Aorta (tissue), 5 donors: ENCODE measurements around the gene ADAP1. TPM values are rescaled to one million over a fixed set of nuclear protein-coding genes. Genes with fewer than 3 reads are reported as not detected.

Experiments used
- ATAC-seq: fragments of 200-7000 bp; cut with Tn5 transposase; one replicate; pipeline ENCODE4 v1.9.1; 2022; ENCODE audit warnings: moderate library complexity; ENCODE audit not compliant: low FRiP score
- DNase-seq, 2 donors: peaks; one replicate each; pipeline ENCODE4 v3.0.0-alpha.2; 2020
- H3K27ac ChIP-seq, 2 donors: one replicate each; pipeline ENCODE4 v1.5.1; 2013; ENCODE audit warnings: low read length in 2 of 2, mild to moderate bottlenecking in 2 of 2, moderate library complexity in 2 of 2, control low read depth in 1 of 2, inconsistent platforms in 1 of 2, low read depth in 1 of 2
- H3K27me3 ChIP-seq, 2 donors: one replicate each; pipeline ENCODE4 v1.6.1; 2013; ENCODE audit warnings: control low read depth in 1 of 2, low read length in 1 of 2, mild to moderate bottlenecking in 1 of 2, moderate library complexity in 1 of 2; ENCODE audit not compliant: insufficient read depth in 2 of 2, control insufficient read depth in 1 of 2
- H3K36me3 ChIP-seq, 2 donors: one replicate each; pipeline ENCODE4 v1.6.1; 2013; ENCODE audit warnings: control low read depth in 1 of 2, low read length in 1 of 2, mild to moderate bottlenecking in 1 of 2; ENCODE audit not compliant: insufficient read depth in 2 of 2, control insufficient read depth in 1 of 2
- H3K4me1 ChIP-seq, 2 donors: one replicate each; pipeline ENCODE4 v1.6.1; 2013; ENCODE audit warnings: low read length in 2 of 2, control low read depth in 1 of 2, mild to moderate bottlenecking in 1 of 2, moderate library complexity in 1 of 2; ENCODE audit not compliant: insufficient read depth in 2 of 2, control insufficient read depth in 1 of 2
- H3K4me3 ChIP-seq, 2 donors: one replicate each; pipeline ENCODE4 v1.5.1; 2013; ENCODE audit warnings: low read length in 2 of 2, control low read depth in 1 of 2, mild to moderate bottlenecking in 1 of 2
- H3K9me3 ChIP-seq: one replicate; pipeline ENCODE4 v1.6.1; 2013; ENCODE audit warnings: mild to moderate bottlenecking, low read length; ENCODE audit not compliant: control insufficient read depth
- WGBS, 2 donors: extraction: QIAGEN DNeasy Blood & Tissue Kit; methylation state at CpG; one replicate each; pipeline ENCODE4 v1.1.7; 2013; 5-methylcytosine and 5-hydroxymethylcytosine counted together
- intact Hi-C, 2 donors: fragments of 100-400 bp; cut with DNase I; formaldehyde crosslinking; loops; one replicate each; pipeline versions ENCODE4 v1.14.2 to v1.15.0; 2022
- polyA plus RNA-seq, 2 donors: library from polyadenylated mRNA; stranded (reverse); fragments of 200-250 nt; gene quantifications; one replicate each; pipeline ENCODE4 v1.2.3, GENCODE V29; 2013
- total RNA-seq, 2 donors: library from RNA; stranded (reverse); fragmentation: NEBNext Ultra II Directional; extraction: Animal tissue kit (Norgen Biotek cat#: 25700); gene quantifications; one replicate each; pipeline ENCODE4 v1.2.1, GENCODE V29; 2021
- donor health status: healthy with polysubstance abuse.
- donor health status: Bipolar disorder and iron deficiency.
- donor health status: DM: no; HTN: no; CAD: no.
- donor health status: DM: no; HTN: no; CAD: no.
- donor health status: DM: yes; HTN: yes; CAD: no.

Gene ADAP1
- total and polyA plus RNA-seq, 4 donors, result 4.3 to 16.9 (median 11.4) TPM

DNA sequence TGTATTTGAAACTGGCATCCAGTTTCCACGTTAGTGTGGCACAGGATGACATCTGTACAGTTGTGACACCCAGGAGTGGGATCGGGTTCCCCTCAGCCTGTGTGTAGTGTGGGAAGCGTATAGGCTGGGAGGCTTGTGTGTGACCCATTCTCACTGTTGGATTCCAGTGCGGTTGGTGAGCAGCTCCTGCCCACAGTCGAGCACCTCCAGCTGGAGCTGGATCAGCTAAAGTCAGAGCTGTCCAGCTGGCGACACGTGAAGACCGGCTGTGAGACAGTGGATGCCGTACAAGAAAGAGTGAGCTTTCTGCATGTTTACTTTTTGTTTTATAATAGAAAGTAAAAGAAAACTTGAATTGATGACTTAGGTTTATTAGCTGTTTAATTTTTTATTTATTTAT lies 96.8 kb downstream of the ADAP1 start:
- Histone ChIP-seq H3K4me3 (no peak overlapping the region), H3K36me3 (peaks cover 0 to 26% of the 10 kb centered on the region in 2 donors), H3K9me3 (no peaks in the 10 kb centered on the region), H3K27me3 (no peaks in the 10 kb centered on the region), H3K4me1 (no peaks in the 10 kb centered on the region), H3K27ac (no peak overlapping the region)
- DNase-seq (no peak), ATAC-seq (no peak)
- 66 to 78% methylated on average over 9 of the region's 9 CpGs for WGBS, 2 donors
- intact Hi-C loops, result no loop called here

DNA sequence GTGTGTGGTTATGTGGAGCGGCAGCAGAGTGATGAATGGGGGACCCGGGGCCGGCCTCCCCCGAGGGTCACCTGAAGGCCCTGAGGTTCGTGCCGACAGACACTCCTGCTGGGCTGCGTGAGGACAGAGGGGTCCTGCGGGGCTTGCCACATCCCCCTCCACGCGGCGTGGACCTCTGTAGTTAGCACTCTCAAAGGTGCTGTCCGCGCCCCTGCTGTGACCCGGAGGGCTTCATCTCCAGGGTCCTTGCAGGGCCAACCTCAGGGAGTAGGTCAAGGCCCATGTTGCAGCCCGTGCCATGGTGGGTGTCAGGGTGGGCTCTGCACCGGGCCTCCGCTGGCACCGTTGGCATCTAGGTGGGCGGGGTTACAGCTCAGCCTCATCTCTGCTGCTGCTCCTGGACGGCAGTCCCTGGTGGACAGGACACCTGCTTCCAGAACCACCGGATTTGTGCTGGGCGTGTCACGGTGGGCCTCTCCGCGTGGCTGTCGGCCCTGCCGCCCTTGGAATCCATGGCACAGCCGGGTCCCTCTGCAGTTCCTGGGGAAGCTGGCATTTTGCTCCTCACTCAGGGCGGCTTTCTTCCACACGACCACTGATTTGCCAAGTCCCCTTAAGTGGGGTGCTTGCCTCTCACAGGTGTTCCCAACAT lies 97.9 kb downstream of the ADAP1 start:
- Histone ChIP-seq H3K4me1 (no peaks in the 10 kb centered on the region), H3K9me3 (no peaks in the 10 kb centered on the region), H3K36me3 (peaks cover 0 to 26% of the 10 kb centered on the region in 2 donors), H3K4me3 (no peak overlapping the region), H3K27ac (no peak overlapping the region), H3K27me3 (no peaks in the 10 kb centered on the region)
- peak in 1 of 2 donors; percentile 34 for DNase-seq
- 85 to 86% methylated on average over 30 of the region's 30 CpGs for WGBS, 2 donors
- intact Hi-C loops, result no loop called here
- ATAC-seq, result no peak

DNA sequence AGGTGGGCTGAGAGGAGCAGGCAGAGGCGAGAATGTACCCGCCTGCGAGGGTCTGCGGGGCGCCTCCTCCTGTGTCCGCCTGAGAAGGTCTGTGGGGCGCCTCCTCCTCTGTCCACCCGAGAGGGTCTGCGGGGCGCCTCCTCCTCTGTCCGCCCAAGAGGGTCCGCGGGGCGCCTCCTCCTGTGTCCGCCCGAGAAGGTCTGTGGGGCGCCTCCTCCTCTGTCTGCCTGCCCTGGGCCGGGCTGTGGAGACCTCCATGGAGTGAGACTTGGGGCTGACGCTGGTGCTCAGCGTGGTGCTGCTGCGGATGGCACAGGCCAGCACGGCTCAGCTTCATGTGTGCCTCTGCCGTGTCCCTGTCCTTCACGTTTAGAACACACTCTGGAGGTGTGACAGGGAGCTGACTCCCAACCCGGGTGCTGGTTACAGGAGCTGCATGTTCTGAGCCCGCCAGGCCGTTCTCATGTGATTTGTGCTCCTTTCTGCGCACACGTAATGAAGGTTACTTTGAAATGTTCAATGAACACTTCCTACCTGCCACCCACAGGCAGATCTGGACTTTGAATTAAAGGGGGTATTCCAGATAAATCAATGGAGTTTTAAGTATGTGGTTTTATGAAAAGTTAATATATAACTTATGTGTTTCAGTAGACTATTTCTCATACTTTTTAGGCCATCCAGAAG lies 98.7 kb downstream of the ADAP1 start:
- no peak overlapping the region for H3K4me3 ChIP-seq
- DNase-seq (peak in 1 of 2 donors; percentile 26), ATAC-seq (peak; percentile 34)
- H3K27me3 ChIP-seq, result no peaks in the 10 kb centered on the region
- 90 to 94% methylated on average over 24 to 29 of the region's 29 CpGs for WGBS, 2 donors
- intact Hi-C loops, result no loop called here
- H3K27ac ChIP-seq, result no peak overlapping the region
- H3K36me3 ChIP-seq, result peaks cover 0 to 21% of the 10 kb centered on the region in 2 donors
- H3K4me1 ChIP-seq, result no peaks in the 10 kb centered on the region
- no peaks in the 10 kb centered on the region for H3K9me3 ChIP-seq

- no peak overlapping the region for H3K4me3 ChIP-seq
- DNase-seq (no peak), ATAC-seq (no peak)
- WGBS, 2 donors, result 91 to 94% methylated on average over 32 of the region's 32 CpGs
- intact Hi-C loops, result no loop called here
- H3K9me3 ChIP-seq, result no peaks in the 10 kb centered on the region
- no peaks in the 10 kb centered on the region for H3K4me1 ChIP-seq
- H3K27me3 ChIP-seq, result no peaks in the 10 kb centered on the region
- peaks cover 0 to 20% of the 10 kb centered on the region in 2 donors for H3K36me3 ChIP-seq
- H3K27ac ChIP-seq, result no peak overlapping the region
Measured at GRCh38 chr7:854118-854775, 100.2 kb downstream of the ADAP1 start.

DNA sequence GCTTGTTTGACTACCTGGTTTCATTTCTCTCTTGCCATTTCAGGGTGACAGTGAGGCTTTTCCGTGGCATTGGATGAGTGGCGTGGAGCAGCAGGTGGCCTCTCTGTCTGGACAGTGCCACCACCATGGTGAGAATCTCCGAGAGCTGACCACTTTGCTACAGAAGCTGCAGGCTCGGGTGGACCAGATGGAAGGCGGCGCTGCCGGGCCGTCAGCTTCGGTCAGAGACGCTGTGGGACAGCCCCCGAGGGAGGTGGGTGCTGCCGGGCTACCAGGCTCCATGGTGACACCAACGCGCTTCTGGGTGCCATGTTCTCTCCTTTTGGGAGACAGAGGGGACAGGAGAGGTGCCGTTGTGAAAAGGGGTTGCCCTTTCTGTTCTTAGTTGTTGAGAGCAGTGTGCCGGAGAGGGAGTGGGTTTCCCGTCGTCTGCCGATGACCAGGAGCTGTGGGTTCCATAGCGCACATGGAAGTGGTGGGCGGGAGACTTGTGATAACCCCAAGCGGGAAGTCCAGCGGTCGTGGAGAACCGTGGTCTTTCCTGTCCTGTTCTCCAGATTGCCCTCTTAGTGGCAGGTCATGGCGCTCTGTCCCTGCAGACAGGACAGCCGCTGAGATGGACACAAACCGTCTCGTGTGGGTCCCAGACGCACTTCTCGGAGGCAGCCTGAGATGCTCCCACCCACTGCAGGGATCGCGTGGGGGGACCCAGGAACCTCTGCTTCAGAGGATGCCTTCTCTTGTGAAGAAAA lies 100.9 kb downstream of the ADAP1 start:
- no peaks in the 10 kb centered on the region for H3K9me3 ChIP-seq
- ATAC-seq (no peak), DNase-seq (no peak)
- no peaks in the 10 kb centered on the region for H3K4me1 ChIP-seq
- no peaks in the 10 kb centered on the region for H3K27me3 ChIP-seq
- intact Hi-C loops, result no loop called here
- peaks cover 0 to 20% of the 10 kb centered on the region in 2 donors for H3K36me3 ChIP-seq
- H3K4me3 ChIP-seq, result no peak overlapping the region
- no peak overlapping the region for H3K27ac ChIP-seq
- WGBS, 2 donors, result 87 to 88% methylated on average over 33 of the region's 33 CpGs

- DNase-seq (no peak), ATAC-seq (no peak)
- Histone ChIP-seq H3K9me3 (no peaks in the 10 kb centered on the region), H3K27ac (no peak overlapping the region), H3K4me1 (no peaks in the 10 kb centered on the region), H3K27me3 (no peaks in the 10 kb centered on the region), H3K4me3 (no peak overlapping the region), H3K36me3 (peaks cover 0 to 18% of the 10 kb centered on the region in 2 donors)
- intact Hi-C loops, result no loop called here
- 83 to 86% methylated on average over 14 of the region's 14 CpGs for WGBS, 2 donors
Measured at GRCh38 chr7:851204-851603, 103.3 kb downstream of the ADAP1 start.

DNA sequence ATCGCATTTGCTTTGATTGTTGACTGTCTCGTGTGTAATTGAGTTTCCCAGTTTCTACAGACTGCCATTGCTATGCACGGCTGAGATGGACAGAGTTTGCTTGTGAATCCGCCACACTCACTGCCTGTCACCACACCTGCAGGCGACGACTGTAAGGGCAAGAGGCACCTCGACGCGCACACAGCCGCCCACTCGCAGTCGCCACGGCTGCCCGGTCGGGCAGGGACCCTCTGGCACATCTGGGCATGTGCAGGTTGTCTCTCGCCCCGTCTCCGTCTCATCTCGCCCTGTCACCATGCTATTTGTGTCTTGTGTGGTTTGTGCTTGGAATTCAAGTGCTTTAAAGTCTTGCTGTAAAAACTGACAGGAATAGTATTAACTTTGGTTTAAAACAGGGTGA lies 104.7 kb downstream of the ADAP1 start:
- H3K4me3 ChIP-seq, result no peak overlapping the region
- intact Hi-C loops, result no loop called here
- WGBS, 2 donors, result 92% methylated on average over 19 of the region's 19 CpGs
- H3K27me3 ChIP-seq, result no peaks in the 10 kb centered on the region
- no peaks in the 10 kb centered on the region for H3K4me1 ChIP-seq
- no peak for ATAC-seq
- peaks cover 0 to 19% of the 10 kb centered on the region in 2 donors for H3K36me3 ChIP-seq
- no peak overlapping the region for H3K27ac ChIP-seq
- no peaks in the 10 kb centered on the region for H3K9me3 ChIP-seq
- no peak for DNase-seq

- H3K27ac ChIP-seq, result no peak overlapping the region
- H3K4me1 ChIP-seq, result no peaks in the 10 kb centered on the region
- intact Hi-C loops, result no loop called here
- WGBS, 2 donors, result 89 to 92% methylated on average over 14 of the region's 14 CpGs
- H3K27me3 ChIP-seq, result no peaks in the 10 kb centered on the region
- ATAC-seq, result no peak
- no peak overlapping the region for H3K4me3 ChIP-seq
- H3K9me3 ChIP-seq, result no peaks in the 10 kb centered on the region
- H3K36me3 ChIP-seq, result peaks cover 0 to 17% of the 10 kb centered on the region in 2 donors
- no peak for DNase-seq
Measured at GRCh38 chr7:849145-849544, 105.3 kb downstream of the ADAP1 start.
